Activated T-cell treated with anti-CD3 and anti-CD28 coated beads for 48 hours (primary cell): ENCODE results near the gene BBLN.
"Not testable (repeated sequence)": the region's sequence is repeated elsewhere in the genome, so short reads cannot be mapped to it uniquely, and the experiment has no call there.

ENCODE experiments used
- DNase-seq: peaks from one replicate; pipeline ENCODE4 v3.0.0-alpha.2; 2020; ENCODE audit warnings: low read depth

The BBLN gene

DNA sequence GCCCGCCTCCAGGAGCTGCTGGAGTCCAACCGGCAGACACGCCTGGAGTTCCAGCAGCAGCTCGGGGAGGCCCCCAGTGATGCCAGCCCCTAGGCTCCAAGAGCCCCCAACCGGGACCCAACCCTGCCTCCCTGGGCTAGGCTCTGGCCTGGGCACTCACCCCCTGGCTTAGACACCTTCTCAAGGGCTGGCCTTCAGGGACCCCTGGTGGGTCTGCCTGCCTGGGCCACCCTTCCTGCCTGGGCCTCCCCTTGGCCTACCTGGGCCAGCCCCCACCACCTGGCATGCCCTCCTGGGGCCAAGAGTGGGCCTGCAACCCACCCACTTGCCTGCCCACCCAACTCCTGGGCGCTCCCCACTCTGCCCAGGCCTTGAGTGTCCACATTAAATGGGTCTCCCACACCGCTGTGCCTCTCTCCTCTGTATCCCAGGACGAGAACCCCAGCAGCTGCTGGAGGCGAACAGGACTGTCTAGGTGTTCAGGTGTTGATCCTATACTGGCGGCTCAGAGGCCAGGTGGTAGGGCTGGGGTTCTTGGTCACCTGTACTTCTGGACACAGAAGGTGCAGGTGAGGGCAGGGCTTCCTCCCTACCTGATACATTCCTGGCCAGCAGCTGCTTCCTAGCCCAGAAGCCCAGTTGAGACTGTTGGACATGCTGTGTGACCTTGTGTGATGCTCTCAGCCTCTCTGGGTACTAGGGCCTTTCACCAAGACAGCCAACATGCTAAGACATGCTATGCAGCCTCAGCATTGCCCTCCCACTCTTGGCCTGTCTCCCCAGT, 3.6 kb downstream of the BBLN start:
- no peak for DNase-seq

- no peak for DNase-seq
These were observed 4.3 kb downstream of the BBLN start for GRCh38 chr9:128164307-128164885.

DNA sequence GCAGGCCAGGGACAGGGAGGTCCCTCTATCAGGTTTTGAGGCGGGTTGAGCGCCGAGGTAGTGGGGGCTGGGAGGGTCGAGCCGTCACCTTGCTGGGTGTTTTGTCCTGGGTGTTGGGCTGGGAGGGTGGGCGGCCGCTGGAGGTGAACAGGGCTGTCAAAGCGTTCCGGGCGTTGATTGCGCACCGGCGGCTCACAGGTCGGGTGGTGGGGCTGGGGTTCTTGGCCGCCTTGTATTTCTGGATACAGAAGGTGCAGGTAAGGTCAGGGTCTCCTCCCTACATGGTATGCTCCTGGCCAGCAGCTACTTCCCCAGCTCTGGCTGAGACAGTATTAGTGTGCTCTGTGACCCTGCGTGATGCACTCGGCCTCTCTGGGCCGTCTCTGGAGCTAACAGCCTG, 6.1 kb downstream of the BBLN start:
- DNase-seq, result no peak

- DNase-seq, result no peak
These were observed 7.1 kb downstream of the BBLN start for GRCh38 chr9:128167209-128167608.

- no peak for DNase-seq
These were observed 8.8 kb downstream of the BBLN start for GRCh38 chr9:128168731-128169308.

GRCh38 chr9:128169492-128169891, 9.4 kb downstream of the BBLN start:
- DNase-seq, result no peak

GRCh38 chr9:128169925-128170324, 9.9 kb downstream of the BBLN start:
- no peak for DNase-seq

- DNase-seq, result no peak
These were observed 14.0 kb downstream of the BBLN start for GRCh38 chr9:128174062-128174461.

GRCh38 chr9:128175102-128175563, 15.1 kb downstream of the BBLN start:
- DNase-seq, result no peak

DNA sequence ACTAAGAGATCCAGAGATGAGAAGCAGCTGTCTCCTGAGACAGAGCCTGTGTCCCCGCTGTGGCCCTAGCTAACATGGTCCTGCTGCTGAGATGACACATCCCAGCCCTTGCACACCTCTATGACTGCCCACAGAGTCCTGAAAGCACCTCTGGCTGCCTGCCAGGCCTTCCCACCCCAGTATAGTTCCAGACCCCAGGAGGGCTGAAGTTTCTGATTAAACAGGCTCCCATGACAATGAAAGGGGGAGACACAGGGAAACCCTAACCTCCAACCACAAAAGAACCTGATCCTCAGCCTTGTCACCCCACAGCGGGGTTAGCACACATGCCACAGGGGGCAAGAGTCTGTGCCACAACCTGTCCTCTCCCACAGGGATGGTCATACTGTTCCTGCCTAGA, 15.7 kb downstream of the BBLN start:
- no peak for DNase-seq

DNA sequence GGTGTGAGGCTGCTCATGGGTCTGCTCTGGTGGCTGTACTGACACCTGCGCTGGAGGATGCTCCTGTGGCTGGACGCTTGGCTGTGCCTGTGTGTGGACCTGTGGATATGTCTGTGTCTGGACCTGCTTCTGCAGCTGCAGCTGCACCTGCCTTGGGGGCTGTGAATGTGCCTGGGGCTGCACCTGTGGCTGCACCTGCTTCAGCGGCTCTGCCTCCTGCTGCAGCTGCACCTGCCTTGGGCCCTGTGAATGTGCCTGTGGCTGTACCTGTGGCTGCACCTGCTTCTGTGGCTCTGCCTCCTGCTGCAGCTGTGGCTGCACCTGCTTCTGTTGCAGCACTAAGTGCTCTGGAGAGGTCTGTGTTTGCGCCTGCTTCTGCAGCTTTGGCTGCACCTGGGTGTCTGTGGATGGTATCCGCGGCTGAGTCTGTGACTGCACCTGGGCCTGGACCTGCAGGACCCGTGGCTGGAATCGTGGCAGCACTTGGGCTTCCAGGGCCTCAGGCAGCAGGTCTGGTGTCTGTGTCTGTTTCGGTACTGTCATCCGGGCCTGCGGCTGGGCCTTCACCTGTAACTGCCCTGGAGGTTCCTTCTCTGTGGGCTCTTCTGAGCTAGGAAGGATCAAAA, 18.9 kb downstream of the BBLN start:
- no peak for DNase-seq

DNA sequence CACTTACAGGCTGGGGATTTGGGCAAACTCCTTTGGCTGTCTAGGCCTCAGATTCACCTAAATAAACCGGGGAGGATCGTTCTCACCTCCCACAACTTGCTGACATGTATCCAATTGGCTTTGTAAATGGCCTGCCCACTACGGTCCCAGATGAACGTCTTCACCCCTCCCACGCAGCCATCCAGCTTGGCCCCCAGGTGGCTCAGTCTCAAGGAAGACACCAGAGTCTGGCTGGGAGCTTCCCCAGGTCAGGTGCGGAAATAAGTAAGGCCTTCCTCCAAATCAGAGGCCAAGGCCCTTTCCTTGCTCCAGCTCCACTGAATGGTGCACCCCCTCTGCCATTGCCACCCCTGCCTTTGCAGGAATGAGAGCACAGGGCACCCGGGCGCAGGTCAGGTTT, 19.9 kb downstream of the BBLN start:
- DNase-seq, result no peak

GRCh38 chr9:128180447-128180846, 20.4 kb downstream of the BBLN start:
- DNase-seq, result no peak

- DNase-seq, result not testable (repeated sequence)
These were observed 21.4 kb downstream of the BBLN start for GRCh38 chr9:128181480-128181879.

GRCh38 chr9:128182893-128183588, 23.0 kb downstream of the BBLN start:
- no peak for DNase-seq

DNA sequence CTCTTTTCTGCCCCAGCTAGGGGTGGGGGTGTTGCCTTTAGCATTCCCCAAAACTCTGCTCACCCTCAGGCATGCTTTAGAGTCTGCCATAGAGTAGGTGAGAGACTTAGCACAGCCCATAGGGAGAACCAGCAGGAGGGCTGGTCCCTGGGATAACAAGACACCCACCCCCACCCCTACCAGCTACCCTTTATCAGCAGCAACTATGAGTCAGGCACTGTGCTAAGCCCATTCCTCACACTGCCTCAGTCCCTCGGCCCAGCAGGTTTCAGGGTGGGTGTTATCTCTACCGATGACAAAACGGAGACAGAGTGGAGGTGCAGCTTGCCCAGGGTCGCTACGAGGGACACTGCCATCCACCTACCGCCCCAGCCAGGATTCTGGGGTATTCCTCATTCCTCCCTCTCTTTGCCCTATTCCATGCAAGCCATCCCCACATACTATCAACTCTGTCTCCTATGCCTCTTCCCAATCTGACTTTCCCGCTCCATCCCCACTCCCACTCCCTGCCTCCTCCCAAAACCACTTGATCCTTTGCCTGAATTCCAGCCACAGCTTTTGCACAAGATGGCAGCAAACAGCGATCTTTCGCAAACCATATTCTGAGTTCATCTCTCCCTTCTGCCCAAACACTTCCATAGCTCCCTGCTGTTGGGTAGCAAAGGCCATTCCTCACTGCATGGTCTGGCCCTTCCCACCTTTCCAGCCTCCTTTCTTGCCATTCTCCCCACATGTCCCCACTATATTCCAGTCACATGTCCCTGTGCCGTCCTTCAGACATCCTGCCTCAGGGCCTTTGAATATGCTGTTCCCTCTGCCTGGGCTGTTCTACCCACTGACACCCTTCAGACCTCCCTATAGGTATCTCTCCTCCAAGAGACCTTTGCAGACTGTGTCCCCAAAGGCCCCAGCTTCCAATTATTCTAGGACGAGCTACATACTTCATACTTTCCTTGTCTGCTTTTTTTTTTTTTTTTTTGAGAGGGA, 26.2 kb downstream of the BBLN start:
- no peak for DNase-seq

GRCh38 chr9:128187361-128187760, 27.3 kb downstream of the BBLN start:
- no peak for DNase-seq

GRCh38 chr9:128188209-128188608, 28.1 kb downstream of the BBLN start:
- DNase-seq, result no peak

GRCh38 chr9:128190013-128190412, 29.9 kb downstream of the BBLN start:
- DNase-seq, result no peak

GRCh38 chr9:128190516-128191405, 30.7 kb downstream of the BBLN start:
- DNase-seq, result no peak
